GM19240 (cell line): Measurements from ENCODE around the gene SLC38A1.

Experiments
- DNase-seq: peaks from one replicate; pipeline ENCODE4 v3.0.0; 2011; ENCODE audit warnings: low spot score; ENCODE audit not compliant: insufficient read length

The SLC38A1 gene

GRCh38 chr12:46135750-46136149 lies 133.1 kb downstream of the SLC38A1 start:
- no peak for DNase-seq

GRCh38 chr12:46134852-46135251 lies 134.0 kb downstream of the SLC38A1 start:
- no peak for DNase-seq

- no peak for DNase-seq
Observed at GRCh38 chr12:46134205-46134811, 134.5 kb downstream of the SLC38A1 start.

- no peak for DNase-seq
Observed at GRCh38 chr12:46133751-46134150, 135.1 kb downstream of the SLC38A1 start.
